K562 (cell line): Measurements from ENCODE around the gene EEF1AKMT1. TPM values are rescaled to one million over a fixed set of nuclear protein-coding genes. Genes with fewer than 3 reads are reported as not detected.

ENCODE experiments used
- ATAC-seq: fragments of 200-7000 bp; cut with Tn5 transposase; 3 replicates; pipeline ENCODE4 v1.9.1; 2020; ENCODE audit warnings: moderate library complexity
- BruUV-seq: library from RNA; stranded (reverse); fragments of 400-500 nt; replicated peaks from 2 replicates; lab custom pipeline; 2021; lab: Mats Ljungman, UMichigan
- CTCF ChIA-PET: fragments of 300-600 bp; formaldehyde crosslinking; extraction: SDS; loops from one replicate; lab custom pipeline; 2021; ENCODE audit warnings: low intra/inter-chr PET ratio; lab: Yijun Ruan, JAX
- POLR2A ChIA-PET: fragments of 300-600, 350-650 bp; sonication (Branson Sonifier 250); formaldehyde crosslinking; extraction: SDS; loops from one replicate; lab custom pipeline; 2021; ENCODE audit warnings: antibody characterized with exemption, inconsistent platforms; lab: Yijun Ruan, JAX
- DNase-seq, 4 experiments: peaks; one replicate each; pipeline versions ENCODE4 v3.0.0 to v3.0.0-alpha.2; 2011 to 2018; ENCODE audit warnings: low spot score in 3 of 4, mixed read lengths in 3 of 4; ENCODE audit errors: extremely low read depth in 1 of 4
- FAIRE-seq: peaks from 2 replicates; lab custom pipeline; 2011; peaks lifted over from hg19 to GRCh38; lab: Jason Lieb, UNC
- H2AFZ ChIP-seq: 2 replicates; pipeline ENCODE4 v1.6.0; 2011; ENCODE audit warnings: low read depth, low read length, control low read depth, inconsistent platforms
- H3K27ac ChIP-seq: fragments of 200-600 bp; 3 replicates; pipeline ENCODE4 v1.8.0; 2011; ENCODE audit warnings: low read depth, mild to moderate bottlenecking, control low read depth, inconsistent platforms, low read length, moderate library complexity, mixed read lengths; ENCODE audit errors: extremely low read depth
- H3K27me3 ChIP-seq, 2 experiments: fragments of 300-600 bp in 1 of 2; 2 replicates in 1 of 2; 3 replicates in 1 of 2; pipeline versions ENCODE4 v1.6.0 to v1.8.0; 2011; ENCODE audit warnings: inconsistent platforms in 2 of 2, low read length in 2 of 2, mild to moderate bottlenecking in 1 of 2, mixed read lengths in 1 of 2, moderate library complexity in 1 of 2; ENCODE audit not compliant: control insufficient read depth in 2 of 2, insufficient read depth in 2 of 2
- H3K36me3 ChIP-seq: fragments of 300-600 bp; 3 replicates; pipeline ENCODE4 v1.8.0; 2011; ENCODE audit warnings: mild to moderate bottlenecking, low read length, inconsistent platforms; ENCODE audit not compliant: control insufficient read depth, insufficient read depth
- H3K4me1 ChIP-seq, 2 experiments: fragments of 200-600 bp in 1 of 2; replicated peaks in 1 of 2; 2 replicates in 1 of 2; 3 replicates in 1 of 2; pipeline versions ENCODE4 v1.5.1 to v1.8.0; 2011; ENCODE audit warnings: inconsistent platforms in 2 of 2, low read length in 2 of 2, mild to moderate bottlenecking in 1 of 2, mixed read lengths in 1 of 2, moderate library complexity in 1 of 2; ENCODE audit not compliant: control insufficient read depth in 2 of 2, insufficient read depth in 2 of 2
- H3K4me2 ChIP-seq: 2 replicates; pipeline ENCODE4 v1.6.1; 2011; ENCODE audit warnings: low read length, control low read depth, inconsistent platforms, mixed read lengths; ENCODE audit not compliant: insufficient read depth
- H3K4me3 ChIP-seq: fragments of 200-600 bp; sonication (generic), shearing (Covaris generic); 2 replicates; pipeline ENCODE4 v1.5.1; 2016; ENCODE audit warnings: control low read depth, inconsistent platforms
- H3K79me2 ChIP-seq: fragments of 200-600 bp; 3 replicates; pipeline ENCODE4 v1.8.0; 2011; ENCODE audit warnings: low read length, inconsistent platforms; ENCODE audit not compliant: control insufficient read depth, insufficient read depth
- H3K9ac ChIP-seq, 2 experiments: 2 replicates each; pipeline versions ENCODE4 v1.6.0 to v1.6.1; 2011; ENCODE audit warnings: low read depth in 2 of 2, low read length in 2 of 2, control low read depth in 1 of 2, inconsistent platforms in 1 of 2, mild to moderate bottlenecking in 1 of 2, mixed read lengths in 1 of 2; ENCODE audit not compliant: insufficient read depth in 1 of 2
- H3K9me1 ChIP-seq: one replicate; pipeline ENCODE4 v1.6.0; 2011; ENCODE audit warnings: inconsistent platforms, mild to moderate bottlenecking, low read length, moderate library complexity; ENCODE audit not compliant: control insufficient read depth, insufficient read depth
- H3K9me3 ChIP-seq: replicated peaks from 2 replicates; pipeline ENCODE4 v1.5.1; 2011; ENCODE audit warnings: low read depth, low read length, inconsistent platforms; ENCODE audit not compliant: control insufficient read depth, insufficient read depth
- H4K20me1 ChIP-seq: replicated peaks from 2 replicates; pipeline ENCODE4 v1.6.1; 2011; ENCODE audit warnings: low read length, inconsistent platforms, mixed read lengths; ENCODE audit not compliant: control insufficient read depth, insufficient read depth
- ARID4B ChIP-seq: sonication (generic); formaldehyde crosslinking; IDR thresholded peaks from 2 replicates; pipeline ENCODE4 v1.8.0; 2022; ENCODE audit warnings: mild to moderate bottlenecking, missing genetic modification reagents
- CBX5 ChIP-seq: IDR thresholded peaks from 2 replicates; pipeline ENCODE4 v1.6.1; 2014; ENCODE audit warnings: low read depth, borderline replicate concordance
- HDAC6 ChIP-seq: IDR thresholded peaks from 2 replicates; pipeline ENCODE4 v1.6.1; 2012; ENCODE audit warnings: low read depth, mild to moderate bottlenecking, control low read depth, inconsistent platforms, low read length, moderate library complexity
- NCOA4 ChIP-seq: fragments of 450-650 bp; IDR thresholded peaks from 2 replicates; pipeline ENCODE4 v1.6.1; 2018; ENCODE audit warnings: mild to moderate bottlenecking; ENCODE audit not compliant: partially characterized antibody
- SRSF1 ChIP-seq: fragments of 200-400 bp; formaldehyde crosslinking; IDR thresholded peaks from 2 replicates; pipeline ENCODE4 v1.6.1; 2017; ENCODE audit warnings: mild to moderate bottlenecking, low read depth, low read length, moderate library complexity
- ZNF124 ChIP-seq: sonication (generic); formaldehyde crosslinking; IDR thresholded peaks from 2 replicates; pipeline ENCODE4 v1.8.1; 2022; ENCODE audit warnings: missing genetic modification reagents
- whole genome bisulfite sequencing: fragments of 100-300 bp; shearing (Covaris generic); methylation state at CpG from one replicate; pipeline ENCODE4 v1.1.6; 2016; ENCODE audit warnings: low coverage, mixed read lengths; ENCODE audit not compliant: insufficient coverage; ENCODE audit errors: missing lambda C conversion rate; 5-methylcytosine and 5-hydroxymethylcytosine counted together
- in situ Hi-C: fragments of 300-500 bp; cut with MboI; formaldehyde crosslinking; loops from 4 replicates; pipeline ENCODE4 v1.15.0; 2018; ENCODE audit warnings: inconsistent platforms, mixed read lengths
- intact Hi-C: fragments of 100-400 bp; cut with micrococcal nuclease; formaldehyde crosslinking; loops from 2 replicates; pipeline ENCODE4 v1.14.2; 2022
- polyA plus RNA-seq, 8 experiments: library from polyadenylated mRNA; depleted of rRNA in 4 of 8; stranded (reverse) in 5 of 8; unstranded in 3 of 8; fragments of >200 nt; fragmentation: Nextera tagmentation in 2 of 8; fragmentation: Illumina TruSeq in 1 of 8; extraction: Ambion mirVana in 2 of 8; extraction: Trizol in 1 of 8; gene quantifications; 2 replicates each; pipeline versions ENCODE4 v1.2.1 to v1.2.3, GENCODE V29; 2011 to 2014; ENCODE audit warnings: inconsistent platforms in 1 of 8, missing spikeins in 1 of 8
- total RNA-seq, 7 experiments: library from RNA; depleted of rRNA in 6 of 7; stranded (reverse); fragments of >200 nt in 6 of 7; fragmentation: Illumina TruSeq in 2 of 7; extraction: Trizol in 2 of 7; gene quantifications; 2 replicates each; pipeline versions ENCODE4 v1.2.1 to v1.2.3, GENCODE V29; 2011 to 2021; ENCODE audit warnings: low replicate concordance in 1 of 7

Gene EEF1AKMT1
- total and polyA plus RNA-seq, 9 of the 15 experiments (the other 6 are each of a cell fraction or from before 2014, with no cell fraction given) = 5.3 to 36.3 (median 7.9) TPM

GRCh38 chr13:20714563-20715329, 59.0 kb downstream of the EEF1AKMT1 start:
- H3K9me3 ChIP-seq = no peaks in the 10 kb centered on the region
- H3K79me2 ChIP-seq = no peaks in the 10 kb centered on the region
- peak overlapping the region in 1 of 2 experiments; percentile 9; a peak in 1 of 4 replicates for H3K9ac ChIP-seq
- in situ Hi-C loops (loop anchor here (5.0 to 10.0 kb wide), 2 partner anchors 210 to 222 kb away; no protein-coding TSS in a partner anchor), intact Hi-C loops (loop anchor here (5.0 kb wide), 1 partner anchor 58 kb away; the partner anchor contains the start of gene EEF1AKMT1)
- ATAC-seq (no peak), FAIRE-seq (no peak), DNase-seq (no peak)
- no peaks in the 10 kb centered on the region for H3K36me3 ChIP-seq
- no peak overlapping the region for H3K4me2 ChIP-seq
- 41% methylated on average over 5 of the region's 9 CpGs for WGBS
- H4K20me1 ChIP-seq = no peaks in the 10 kb centered on the region
- TF ChIP-seq CBX5 = no peak
- peaks cover 2 to 14% of the 10 kb centered on the region in 2 experiments; a peak in 3 of 5 replicates for H3K4me1 ChIP-seq
- no peak overlapping the region for H3K27ac ChIP-seq
- ChIA-PET CTCF (no interaction called here), POLR2A (interaction anchor here (0.8 to 1.2 kb wide), 2 partner anchors 9 to 12 kb away, joined by 4 read pairs; partner anchors contain the start of gene IL17D)
- no peak overlapping the region; the same call in 1 of the 2 replicates for H2AFZ ChIP-seq
- peaks cover 0 to 13% of the 10 kb centered on the region in 2 experiments; a peak in 2 of 5 replicates for H3K27me3 ChIP-seq
- no peak overlapping the region for H3K4me3 ChIP-seq
- BruUV-seq = no TSS peak
- H3K9me1 ChIP-seq = no peaks in the 10 kb centered on the region

- peaks cover 0 to 12% of the 10 kb centered on the region in 2 experiments; a peak in 2 of 5 replicates for H3K27me3 ChIP-seq
- H3K4me2 ChIP-seq = no peak overlapping the region
- intact Hi-C loops = loop anchor here (5.0 kb wide), 1 partner anchor 58 kb away; the partner anchor contains the start of gene EEF1AKMT1
- no peak for DNase-seq
- ATAC-seq = no peak
- in situ Hi-C loops = loop anchor here (10.0 kb wide), 1 partner anchor 211 kb away; no protein-coding TSS in a partner anchor
- peaks cover 2 to 13% of the 10 kb centered on the region in 2 experiments; a peak in 4 of 5 replicates for H3K4me1 ChIP-seq
- H3K9me3 ChIP-seq = no peaks in the 10 kb centered on the region
- no TSS peak for BruUV-seq
- no peaks in the 10 kb centered on the region for H3K36me3 ChIP-seq
- no peak overlapping the region for H3K27ac ChIP-seq
- H3K9ac ChIP-seq = no peak overlapping the region
- no peak overlapping the region; the same call in 1 of the 2 replicates for H2AFZ ChIP-seq
- no peaks in the 10 kb centered on the region for H3K9me1 ChIP-seq
- no peak for FAIRE-seq
- WGBS = 41% methylated on average over 7 of the region's 8 CpGs
- no peaks in the 10 kb centered on the region for H4K20me1 ChIP-seq
- no peaks in the 10 kb centered on the region for H3K79me2 ChIP-seq
- CTCF ChIA-PET = no interaction called here
- POLR2A ChIA-PET = interaction anchor here (1.2 kb wide), 1 partner anchor 11 kb away, joined by 4 read pairs; the partner anchor contains the start of gene IL17D
- no peak overlapping the region for H3K4me3 ChIP-seq
- TF ChIP-seq ARID4B (CRISPR knock-in tag) (no peak), ZNF124 (no peak), HDAC6 (no peak), NCOA4 (no peak), SRSF1 (no peak)
Observed at GRCh38 chr13:20714161-20714560, 59.6 kb downstream of the EEF1AKMT1 start.
